Neural crest cell (in vitro differentiated cells): Measurements from ENCODE around the gene PAX4. TPM values are rescaled to one million over a fixed set of nuclear protein-coding genes. Genes with fewer than 3 reads are reported as not detected.

Source experiments
- DNase-seq: peaks from one replicate; pipeline ENCODE4 v3.0.0; 2021; ENCODE audit warnings: low read depth, mixed read lengths, low spot score
- H3K27ac Mint-ChIP-seq: one replicate; pipeline ENCODE4 v1.8.0; 2021; ENCODE audit warnings: mild to moderate bottlenecking, mixed read lengths; ENCODE audit not compliant: unreplicated experiment
- H3K27me3 Mint-ChIP-seq: 2 replicates; pipeline ENCODE4 v1.8.0; 2021; ENCODE audit warnings: low read depth, mild to moderate bottlenecking, mixed read lengths
- H3K36me3 Mint-ChIP-seq: 2 replicates; pipeline ENCODE4 v1.8.0; 2021; ENCODE audit warnings: low read depth, mild to moderate bottlenecking, mixed read lengths
- H3K4me1 Mint-ChIP-seq: 2 replicates; pipeline ENCODE4 v1.8.0; 2021; ENCODE audit warnings: mixed read lengths
- H3K4me3 Mint-ChIP-seq: one replicate; pipeline ENCODE4 v1.8.0; 2021; ENCODE audit warnings: mild to moderate bottlenecking, mixed read lengths
- H3K9me3 Mint-ChIP-seq: 2 replicates; pipeline ENCODE4 v1.8.0; 2021; ENCODE audit warnings: mixed read lengths
- CTCF ChIP-seq: fragments of 200-600 bp; sonication (generic); conservative IDR thresholded peaks from 2 replicates; pipeline ENCODE4 v1.5.0; 2021; ENCODE audit warnings: antibody characterized with exemption, mild to moderate bottlenecking
- total RNA-seq: library from RNA; stranded (reverse); gene quantifications from 2 replicates; pipeline ENCODE4 v1.2.1, GENCODE V29; 2021

Gene PAX4
- total RNA-seq, 1 donor from 2014 or later, result not detected

GRCh38 chr7:127588697-127589482, 29.1 kb downstream of the PAX4 start:
- DNase-seq, result peak; percentile 56
- peaks cover 12% of the 10 kb centered on the region for H3K36me3 Mint-ChIP-seq
- H3K27ac Mint-ChIP-seq, result peak overlapping the region; percentile 70

DNA sequence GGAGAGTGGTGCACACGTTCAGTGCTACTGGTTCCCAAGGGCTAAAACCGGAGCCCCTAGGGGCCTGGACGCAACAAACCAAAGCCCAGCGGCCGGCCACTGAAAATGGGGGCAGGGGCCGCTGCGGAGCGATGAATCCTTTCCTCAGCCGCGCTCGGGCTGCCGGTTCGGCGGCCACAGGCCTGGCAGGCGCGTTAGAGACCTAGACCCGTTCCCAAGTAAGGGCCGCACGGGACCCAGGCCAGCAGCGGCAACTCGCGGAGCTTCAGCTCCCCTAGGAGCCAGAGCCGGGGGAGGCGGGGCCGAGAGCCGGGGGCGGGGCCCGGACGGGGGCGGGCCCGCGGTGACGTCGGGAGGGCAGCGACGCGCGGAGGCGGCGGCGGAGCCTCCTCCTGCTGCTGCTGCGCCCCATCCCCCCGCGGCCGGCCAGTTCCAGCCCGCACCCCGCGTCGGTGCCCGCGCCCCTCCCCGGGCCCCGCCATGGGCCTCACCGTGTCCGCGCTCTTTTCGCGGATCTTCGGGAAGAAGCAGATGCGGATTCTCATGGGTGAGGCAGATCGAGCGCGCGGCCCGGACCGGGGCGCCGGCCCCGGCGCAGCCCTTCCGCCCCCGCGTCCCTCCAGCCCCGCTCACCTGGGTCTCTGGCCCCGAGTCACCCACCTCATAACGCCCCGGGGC, 29.8 kb downstream of the PAX4 start, which contains the start of gene ARF5:
Gene ARF5 (plus strand): TSS at position 393 of the 678 bp plus-strand sequence. CDS start 88 bp downstream, at position 481.
- Mint-ChIP-seq H3K9me3 (peaks cover 6% of the 10 kb centered on the region), H3K27ac (peak within 1 kb of the TSS; percentile 70), H3K27me3 (no peaks in the 10 kb centered on the region), H3K36me3 (peaks cover 12% of the 10 kb centered on the region), H3K4me3 (peak within 1 kb of the TSS; percentile 95), H3K4me1 (peaks cover 41% of the 10 kb centered on the region)
- TF ChIP-seq CTCF, result peak; percentile 26
- peak; percentile 80 for DNase-seq

More at GRCh38 chr7:127588697-127589482, 29.1 kb downstream of the PAX4 start:
- no peaks in the 10 kb centered on the region for H3K27me3 Mint-ChIP-seq
- H3K4me1 Mint-ChIP-seq, result peaks cover 34% of the 10 kb centered on the region
- H3K9me3 Mint-ChIP-seq, result peaks cover 6% of the 10 kb centered on the region
- TF ChIP-seq CTCF, result peak; percentile 57
- peak overlapping the region; percentile 95 for H3K4me3 Mint-ChIP-seq

DNA sequence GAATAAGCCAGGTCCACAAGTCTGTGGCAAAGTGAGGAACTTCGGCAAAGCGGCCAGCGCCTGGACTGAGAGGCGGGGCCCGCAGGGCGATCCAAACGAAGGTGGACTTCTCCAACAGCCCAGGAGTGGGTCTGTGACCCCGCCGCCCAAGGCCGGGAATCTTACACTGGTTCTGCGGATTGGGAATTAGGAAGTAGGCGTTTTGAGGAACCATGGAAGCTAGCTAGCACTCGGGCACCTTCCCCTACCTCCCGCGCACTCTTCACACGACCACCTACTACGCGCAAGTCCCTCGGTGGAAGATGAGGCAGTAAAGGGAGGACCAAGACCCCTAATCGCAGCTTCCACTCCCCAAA, 30.3 kb downstream of the PAX4 start:
- H3K27me3 Mint-ChIP-seq, result no peaks in the 10 kb centered on the region

GRCh38 chr7:127586346-127586745, 31.6 kb downstream of the PAX4 start:
- TF ChIP-seq CTCF, result no peak
- Mint-ChIP-seq H3K9me3 (peaks cover 6% of the 10 kb centered on the region), H3K36me3 (peaks cover 6% of the 10 kb centered on the region), H3K27ac (no peak overlapping the region), H3K4me1 (peaks cover 41% of the 10 kb centered on the region), H3K27me3 (no peaks in the 10 kb centered on the region), H3K4me3 (peak overlapping the region; percentile 93)
- no peak for DNase-seq

More for the DNA sequence above, 30.3 kb downstream of the PAX4 start:
- H3K4me1 Mint-ChIP-seq, result peaks cover 41% of the 10 kb centered on the region
- H3K27ac Mint-ChIP-seq, result no peak overlapping the region
- no peak for TF ChIP-seq CTCF
- peaks cover 6% of the 10 kb centered on the region for H3K9me3 Mint-ChIP-seq
- H3K36me3 Mint-ChIP-seq, result peaks cover 12% of the 10 kb centered on the region
- DNase-seq, result no peak
- peak overlapping the region; percentile 93 for H3K4me3 Mint-ChIP-seq

GRCh38 chr7:127585044-127585953, 32.6 kb downstream of the PAX4 start, which contains the start of gene GCC1:
GCC1 (minus strand) TSS chr7:127585596; CDS start chr7:127585182, 414 bp downstream.
- DNase-seq, result peak; percentile 97
- peaks cover 41% of the 10 kb centered on the region for H3K4me1 Mint-ChIP-seq
- no peaks in the 10 kb centered on the region for H3K27me3 Mint-ChIP-seq

More at GRCh38 chr7:127585044-127585953, 32.6 kb downstream of the PAX4 start, which contains the start of gene GCC1:
- peak within 1 kb of the TSS; percentile 93 for H3K4me3 Mint-ChIP-seq
- H3K9me3 Mint-ChIP-seq, result peaks cover 6% of the 10 kb centered on the region
- H3K27ac Mint-ChIP-seq, result peak within 1 kb of the TSS; percentile 88
- no peak for TF ChIP-seq CTCF
- H3K36me3 Mint-ChIP-seq, result peaks cover 6% of the 10 kb centered on the region
